Measurements from ENCODE around the gene RASGEF1C.

DNA sequence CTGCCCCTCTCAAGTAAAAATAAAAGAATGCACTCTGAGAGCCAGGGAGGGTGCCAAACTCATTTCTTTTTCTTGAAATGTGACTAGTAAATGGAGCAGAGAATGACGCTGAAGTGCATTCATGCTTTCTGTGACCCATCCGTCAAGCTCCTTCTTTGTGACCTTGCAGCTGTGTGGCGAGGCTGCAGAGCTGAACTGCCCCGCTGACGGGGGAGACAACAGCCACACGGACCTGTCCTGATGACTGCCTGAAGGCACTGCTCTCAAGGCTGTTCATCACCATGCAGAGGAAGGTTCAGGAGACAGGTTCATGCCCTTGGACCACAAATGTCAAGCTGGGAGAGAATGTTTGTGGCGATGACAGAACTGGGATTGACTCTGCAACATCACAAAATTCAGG lies 21.0 kb upstream of the RASGEF1C start:
- TF ChIP-seq, protein P1, sequence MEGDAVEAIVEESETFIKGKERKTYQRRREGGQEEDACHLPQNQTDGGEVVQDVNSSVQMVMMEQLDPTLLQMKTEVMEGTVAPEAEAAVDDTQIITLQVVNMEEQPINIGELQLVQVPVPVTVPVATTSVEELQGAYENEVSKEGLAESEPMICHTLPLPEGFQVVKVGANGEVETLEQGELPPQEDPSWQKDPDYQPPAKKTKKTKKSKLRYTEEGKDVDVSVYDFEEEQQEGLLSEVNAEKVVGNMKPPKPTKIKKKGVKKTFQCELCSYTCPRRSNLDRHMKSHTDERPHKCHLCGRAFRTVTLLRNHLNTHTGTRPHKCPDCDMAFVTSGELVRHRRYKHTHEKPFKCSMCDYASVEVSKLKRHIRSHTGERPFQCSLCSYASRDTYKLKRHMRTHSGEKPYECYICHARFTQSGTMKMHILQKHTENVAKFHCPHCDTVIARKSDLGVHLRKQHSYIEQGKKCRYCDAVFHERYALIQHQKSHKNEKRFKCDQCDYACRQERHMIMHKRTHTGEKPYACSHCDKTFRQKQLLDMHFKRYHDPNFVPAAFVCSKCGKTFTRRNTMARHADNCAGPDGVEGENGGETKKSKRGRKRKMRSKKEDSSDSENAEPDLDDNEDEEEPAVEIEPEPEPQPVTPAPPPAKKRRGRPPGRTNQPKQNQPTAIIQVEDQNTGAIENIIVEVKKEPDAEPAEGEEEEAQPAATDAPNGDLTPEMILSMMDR (IDR thresholded peaks at IDR 0.05) = no peak
- TF ChIP-seq POLR2A (IDR thresholded peaks at IDR 0.05) = no peak

All from Peyer's patch (tissue), 4 donors.